ENCODE results near the gene RLF.
"Not testable (repeated sequence)": the region's sequence is repeated elsewhere in the genome, so short reads cannot be mapped to it uniquely, and the experiment has no call there.

RLF gene

GRCh38 chr1:40218333-40218732 is 57.1 kb downstream of the RLF start:
- ChIA-PET POLR2A (no interaction called here), CTCF (interaction anchor here (0.7 to 1.0 kb wide), 2 partner anchors 12 to 55 kb away, joined by 3 read pairs; no protein-coding TSS in a partner anchor)
- no peak for DNase-seq (ENCODE audit: low read depth, low spot score)
- TF ChIP-seq CTCF (IDR thresholded peaks at IDR 0.05; ENCODE audit: insufficient read depth, low read length, missing control alignments): no peak
- H3K4me3 ChIP-seq (ENCODE audit: low read depth, low read length): no peak overlapping the region

DNA sequence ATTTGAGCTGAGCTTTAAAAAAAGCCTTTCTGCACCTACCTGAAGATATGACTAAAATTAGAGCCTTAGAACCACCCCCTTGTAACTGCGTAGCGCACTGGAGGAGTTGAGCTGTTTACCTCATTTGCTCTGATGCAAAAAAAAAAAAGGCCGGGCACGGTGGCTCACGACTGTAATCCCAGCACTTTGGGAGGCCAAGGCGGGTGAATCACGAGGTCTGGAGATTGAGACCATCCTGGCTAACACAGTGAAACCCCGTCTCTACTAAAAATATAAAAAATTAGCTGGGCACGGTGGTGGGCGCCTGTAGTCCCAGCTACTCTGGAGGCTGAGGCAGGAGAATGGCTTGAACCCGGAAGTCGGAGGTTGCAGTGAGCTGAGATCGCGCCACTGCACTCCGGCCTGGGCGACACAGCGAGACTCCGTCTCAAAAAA is 60.3 kb downstream of the RLF start:
- ChIA-PET CTCF (interaction anchor here (0.6 kb wide), 2 partner anchors 68 to 737 kb away, joined by 3 to 4 read pairs; no protein-coding TSS in a partner anchor), POLR2A (interaction anchor here (0.7 kb wide), 1 partner anchor 47 kb away, joined by 4 read pairs; no protein-coding TSS in a partner anchor)
- not testable (repeated sequence) for DNase-seq (ENCODE audit: low read depth, low spot score); H3K4me3 ChIP-seq (ENCODE audit: low read depth, low read length)

GRCh38 chr1:40221977-40222772 is 61.0 kb downstream of the RLF start:
- H3K4me3 ChIP-seq (ENCODE audit: low read depth, low read length): no peak overlapping the region
- TF ChIP-seq CTCF (IDR thresholded peaks at IDR 0.05; ENCODE audit: insufficient read depth, low read length, missing control alignments): no peak
- ChIA-PET CTCF (interaction anchor here (0.6 kb wide), 1 partner anchor 69 kb away, joined by 4 read pairs; no protein-coding TSS in a partner anchor), POLR2A (interaction anchor here (0.7 kb wide), 1 partner anchor 48 kb away, joined by 4 read pairs; no protein-coding TSS in a partner anchor)
- DNase-seq (ENCODE audit: low read depth, low spot score): no peak

DNA sequence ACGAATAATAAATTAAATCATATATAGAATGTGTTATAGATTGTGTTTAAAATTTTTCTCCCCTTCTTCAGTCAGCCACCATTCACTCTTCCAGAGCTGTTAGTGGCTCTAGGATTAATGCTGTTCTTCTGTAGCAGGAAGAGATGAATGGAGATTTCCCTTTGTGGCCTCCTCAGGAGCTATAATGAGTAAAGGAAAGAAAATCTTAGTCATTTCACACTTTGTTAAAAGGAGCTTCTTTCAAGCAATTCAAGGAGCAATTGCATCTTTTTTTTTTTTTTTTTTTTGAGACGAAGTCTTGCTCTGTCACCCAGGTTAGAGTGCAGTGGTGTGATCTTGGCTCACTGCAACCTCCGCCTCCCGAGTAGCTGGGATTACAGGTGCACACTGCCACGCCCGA is 62.9 kb downstream of the RLF start:
- no peak overlapping the region for H3K4me3 ChIP-seq (ENCODE audit: low read depth, low read length)
- no peak for TF ChIP-seq CTCF (IDR thresholded peaks at IDR 0.05; ENCODE audit: insufficient read depth, low read length, missing control alignments)
- CTCF ChIA-PET: interaction anchor here (0.8 to 3.3 kb wide), 4 partner anchors 16 to 114 kb away, joined by 3 to 17 read pairs (median 3); no protein-coding TSS in a partner anchor
- no peak for DNase-seq (ENCODE audit: low read depth, low spot score)
- POLR2A ChIA-PET: no interaction called here

DNA sequence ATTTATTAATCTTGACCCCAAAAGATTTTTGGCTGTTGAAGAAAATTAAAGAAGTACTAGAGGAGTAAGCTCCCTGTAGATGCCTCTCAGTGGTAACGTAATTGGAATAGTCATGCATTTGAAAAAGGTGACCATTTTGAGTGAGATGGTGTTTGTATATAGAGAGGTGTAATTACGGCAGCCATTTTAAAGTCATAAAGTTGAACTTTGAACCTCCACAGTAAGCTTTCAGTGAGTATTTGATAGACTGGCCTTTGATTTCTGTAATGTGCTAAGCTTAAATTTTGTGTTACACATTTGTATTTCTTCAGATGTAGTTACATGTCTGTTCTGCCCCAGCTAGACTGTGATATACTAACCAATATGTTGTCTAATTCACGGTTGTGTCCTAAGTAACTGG is 65.0 kb downstream of the RLF start:
- DNase-seq (ENCODE audit: low read depth, low spot score): no peak
- TF ChIP-seq CTCF (IDR thresholded peaks at IDR 0.05; ENCODE audit: insufficient read depth, low read length, missing control alignments): no peak
- ChIA-PET POLR2A (no interaction called here), CTCF (interaction anchor here (1.2 to 3.3 kb wide), 4 partner anchors 13 to 112 kb away, joined by 3 to 17 read pairs (median 4); no protein-coding TSS in a partner anchor)
- no peak overlapping the region for H3K4me3 ChIP-seq (ENCODE audit: low read depth, low read length)

- ChIA-PET POLR2A (no interaction called here), CTCF (interaction anchor here (1.1 to 1.8 kb wide), 2 partner anchors 80 to 106 kb away, joined by 3 read pairs; no protein-coding TSS in a partner anchor)
- DNase-seq (ENCODE audit: low read depth, low spot score): no peak
- TF ChIP-seq CTCF (IDR thresholded peaks at IDR 0.05; ENCODE audit: insufficient read depth, low read length, missing control alignments): no peak
- H3K4me3 ChIP-seq (ENCODE audit: low read depth, low read length): no peak overlapping the region
Observed at GRCh38 chr1:40232444-40232843, 71.3 kb downstream of the RLF start.
